ENCODE data around the gene NME2.
"Not testable (repeated sequence)": the region's sequence is repeated elsewhere in the genome, so short reads cannot be mapped to it uniquely, and the experiment has no call there.

Gene NME2

DNA sequence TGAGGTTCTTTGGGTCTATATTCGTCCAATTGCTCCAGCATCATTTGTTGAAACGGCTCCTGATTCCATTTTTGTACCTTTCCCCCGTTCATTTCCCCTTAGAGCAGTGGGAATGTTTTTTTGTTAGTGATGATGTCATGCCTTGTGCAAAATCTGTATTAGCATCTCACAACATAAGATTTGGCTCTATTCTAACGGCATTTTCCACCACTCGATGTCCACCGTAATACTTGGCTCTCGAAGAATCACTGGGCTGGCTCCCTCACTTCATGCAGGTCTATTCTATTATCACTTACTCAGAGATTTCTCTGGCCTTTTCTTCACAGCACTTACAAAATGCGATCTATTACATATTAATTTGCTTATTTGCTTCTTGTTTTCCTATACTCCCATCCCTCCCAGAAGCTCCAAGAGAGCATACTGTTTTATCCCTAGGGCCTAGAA, 13.4 kb upstream of the NME2 start:
- DNase-seq (ENCODE audit: low read depth in 2 of 2) = no peak

- peak; percentile 92 to 98 for DNase-seq (ENCODE audit: low read depth in 2 of 2)
Observed at GRCh38 chr17:51153210-51154072, 12.8 kb upstream of the NME2 start, which contains the start of gene NME1. NME1 (plus strand) TSS chr17:51153559; CDS start chr17:51155655, 2,096 bp downstream.

GRCh38 chr17:51154176-51154575, 12.0 kb upstream of the NME2 start:
- DNase-seq (ENCODE audit: low read depth in 2 of 2) = no peak

- no peak for DNase-seq (ENCODE audit: low read depth in 2 of 2)
Observed at GRCh38 chr17:51155416-51155815, 10.8 kb upstream of the NME2 start.

GRCh38 chr17:51159604-51160003, 6.6 kb upstream of the NME2 start:
- DNase-seq (ENCODE audit: low read depth in 2 of 2) = no peak

DNA sequence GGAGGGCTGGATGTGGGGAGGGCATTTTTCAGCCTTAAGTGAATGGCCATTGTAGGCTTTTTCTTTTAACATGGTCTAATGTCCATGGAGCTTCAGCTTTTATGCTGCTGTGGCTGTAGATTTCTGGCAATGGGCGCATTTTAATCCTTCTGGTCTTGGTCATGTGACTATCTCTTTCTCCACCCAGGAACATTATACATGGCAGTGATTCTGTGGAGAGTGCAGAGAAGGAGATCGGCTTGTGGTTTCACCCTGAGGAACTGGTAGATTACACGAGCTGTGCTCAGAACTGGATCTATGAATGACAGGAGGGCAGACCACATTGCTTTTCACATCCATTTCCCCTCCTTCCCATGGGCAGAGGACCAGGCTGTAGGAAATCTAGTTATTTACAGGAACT, 4.7 kb upstream of the NME2 start:
- DNase-seq (ENCODE audit: low read depth in 2 of 2) = no peak

GRCh38 chr17:51164911-51165679, 1.1 kb upstream of the NME2 start:
- DNase-seq (ENCODE audit: low read depth in 2 of 2) = no peak

DNA sequence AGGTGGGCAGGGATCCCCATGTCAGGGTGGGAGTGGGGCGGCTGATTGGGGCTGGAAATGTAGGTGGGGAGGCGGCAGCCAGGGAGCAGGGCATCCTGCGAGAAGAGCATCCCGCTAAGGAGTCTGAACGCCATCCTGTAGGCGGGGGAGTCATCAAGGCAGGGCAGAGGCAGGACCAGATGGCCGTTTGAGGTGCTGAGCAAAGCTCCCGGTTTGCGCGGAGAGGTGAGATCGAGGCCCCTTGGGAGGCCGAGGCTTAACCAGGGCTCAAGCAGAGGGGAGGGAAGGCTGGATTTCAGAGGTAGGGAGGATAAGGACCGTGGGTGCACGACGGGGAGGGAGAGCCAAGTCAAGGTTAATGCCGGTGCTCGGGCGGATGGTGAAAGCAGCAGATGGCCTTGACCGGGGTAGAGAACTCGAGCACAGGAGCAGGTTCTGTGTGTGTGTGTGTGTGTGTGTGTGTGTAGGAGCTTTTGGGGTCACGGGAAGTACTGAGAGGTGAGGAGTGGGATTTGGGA, 472 bp upstream of the NME2 start:
- no peak for DNase-seq (ENCODE audit: low read depth in 2 of 2)

DNA sequence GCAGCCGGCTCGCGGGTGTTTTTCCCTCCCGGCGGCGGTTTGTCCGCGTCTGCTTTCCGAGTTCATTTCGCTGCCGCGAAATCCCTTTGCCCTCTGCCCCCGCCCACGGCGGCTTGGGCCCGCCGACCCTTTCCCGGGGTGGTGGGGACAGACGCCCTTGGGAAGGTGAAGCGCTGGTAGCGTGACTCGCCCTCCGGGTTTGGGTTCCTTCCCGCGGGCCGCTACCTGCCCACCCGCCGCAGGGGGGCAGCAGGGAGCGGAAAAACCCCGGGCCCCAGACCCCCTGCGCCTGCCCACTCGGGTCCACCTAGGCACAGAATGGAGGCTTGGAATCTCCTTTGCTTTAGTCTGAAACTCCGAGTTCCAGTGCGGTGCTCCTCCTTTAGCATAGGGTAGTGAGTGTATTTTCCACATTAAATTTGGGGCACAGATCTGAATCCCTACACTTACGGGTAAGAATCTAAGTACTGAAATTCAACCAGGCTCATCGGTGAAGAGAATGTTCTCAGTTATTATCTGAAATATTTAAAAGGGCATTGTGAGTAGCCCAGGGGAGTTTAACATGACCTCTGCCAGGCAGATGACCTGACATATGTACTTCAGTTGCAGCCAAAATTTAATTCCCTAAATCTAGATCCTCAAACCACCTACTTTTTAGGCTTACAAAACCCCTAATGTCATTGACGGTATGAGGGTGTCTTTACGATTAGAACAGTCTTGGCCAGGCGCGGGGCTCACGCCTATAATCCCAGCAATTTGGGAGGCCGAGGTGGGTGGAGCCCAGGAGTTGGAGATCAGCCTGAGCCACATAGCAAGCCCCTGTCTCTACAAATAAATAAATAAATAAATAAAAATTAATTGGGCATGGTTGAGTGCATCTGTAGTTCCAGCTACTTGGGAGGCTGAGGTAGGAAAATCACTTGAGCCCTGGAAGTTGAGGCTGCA, 1.0 kb downstream of the NME2 start:
- DNase-seq (ENCODE audit: low read depth in 2 of 2) = peak; percentile 68 to 79

DNA sequence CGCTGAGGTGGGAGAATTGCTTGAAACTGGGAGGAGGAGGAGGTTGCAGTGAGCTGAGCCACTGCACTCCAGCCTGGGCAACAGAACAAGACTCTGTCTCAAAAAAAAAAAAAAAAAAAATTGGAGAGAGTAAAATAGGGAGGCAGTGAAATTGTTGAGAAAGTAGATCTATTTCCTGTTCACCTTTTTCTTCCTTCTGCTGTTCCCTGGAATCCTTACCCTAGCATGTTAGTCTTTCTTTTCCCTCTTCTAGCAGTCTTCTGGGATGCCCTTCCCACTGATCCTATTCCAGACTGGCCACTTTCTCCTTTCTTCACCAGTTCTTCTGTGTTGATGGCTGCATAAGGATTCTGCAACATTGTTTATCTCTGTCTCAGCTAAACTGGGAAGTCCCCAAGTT, 3.1 kb downstream of the NME2 start:
- DNase-seq (ENCODE audit: low read depth in 2 of 2) = no peak

DNA sequence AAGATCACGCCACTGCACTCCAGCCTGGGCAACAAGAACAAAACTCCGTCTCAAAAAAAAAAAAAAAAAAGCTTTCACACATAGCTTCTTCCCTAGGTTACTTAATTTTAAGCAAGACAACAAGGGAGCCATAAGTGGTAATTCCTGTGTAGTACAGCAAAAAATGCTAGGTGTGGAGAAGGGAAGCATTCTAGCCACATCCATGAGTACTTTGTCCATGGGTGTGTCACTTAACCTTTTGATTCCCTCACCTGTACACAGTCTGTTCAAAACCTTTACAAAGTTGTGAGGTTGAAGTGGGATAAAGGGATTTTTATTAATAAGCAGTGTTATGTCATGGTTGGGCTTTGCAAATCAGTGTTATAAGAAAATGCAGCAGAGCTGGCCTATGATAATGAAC, 4.5 kb downstream of the NME2 start:
- no peak for DNase-seq (ENCODE audit: low read depth in 2 of 2)

DNA sequence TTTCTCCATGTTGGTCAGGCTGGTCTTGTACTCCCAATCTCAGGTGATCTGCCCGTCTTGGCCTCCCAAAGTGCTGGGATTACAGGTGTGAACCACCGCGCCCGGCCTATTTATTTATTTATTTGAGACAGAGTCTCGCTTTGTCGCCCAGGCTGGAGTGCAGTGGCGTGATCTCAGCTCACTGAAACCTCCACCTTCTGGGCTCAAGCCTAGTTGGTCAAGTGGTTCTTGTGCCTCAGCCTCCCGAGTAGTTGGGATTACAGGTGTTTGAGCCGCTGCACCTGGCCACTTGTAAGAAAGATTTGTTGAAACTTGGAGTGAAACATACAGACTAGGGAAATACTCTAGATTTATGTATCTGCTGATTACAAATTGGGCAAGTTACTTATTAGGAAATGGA, 5.8 kb downstream of the NME2 start:
- DNase-seq (ENCODE audit: low read depth in 2 of 2) = not testable (repeated sequence)

DNA sequence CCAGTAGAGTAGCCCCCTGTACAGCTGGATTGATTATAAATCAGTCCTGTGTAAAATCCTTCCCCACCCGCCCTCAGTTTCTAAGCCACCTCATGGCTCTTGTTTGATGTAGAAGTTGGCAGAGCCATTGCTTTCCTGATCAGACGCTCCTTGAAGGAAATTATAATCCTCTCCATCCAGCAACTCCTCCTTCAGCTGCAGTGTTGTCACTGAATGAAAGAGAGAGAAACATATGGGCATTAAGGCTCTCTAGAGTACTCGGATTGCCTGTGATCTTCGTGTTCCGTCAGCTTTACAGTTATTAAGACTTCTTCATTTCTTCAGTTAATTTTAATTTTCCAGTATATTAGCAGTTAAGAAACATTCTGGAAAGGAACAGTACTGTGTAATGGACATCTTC, 14.3 kb downstream of the NME2 start:
- DNase-seq (ENCODE audit: low read depth in 2 of 2) = no peak

DNA sequence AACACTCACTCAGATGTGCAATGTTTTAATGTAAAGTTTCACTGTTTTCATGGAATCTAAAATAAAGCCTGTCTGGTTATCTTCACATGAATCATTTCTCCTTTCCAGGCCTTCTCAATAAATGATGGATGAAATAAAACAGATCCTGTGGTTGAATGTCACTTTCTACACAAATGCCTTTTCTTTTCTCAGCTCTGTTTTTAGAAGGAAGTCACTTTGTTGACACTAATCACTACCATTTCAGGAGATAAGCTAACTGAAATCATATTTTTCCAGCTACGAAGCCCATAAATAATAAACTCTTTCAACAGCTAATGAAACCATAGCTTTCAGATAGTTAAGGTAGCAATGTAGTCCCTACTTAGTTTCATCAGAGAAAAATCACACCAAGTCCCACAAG, 17.9 kb downstream of the NME2 start:
- DNase-seq (ENCODE audit: low read depth in 2 of 2) = no peak

DNA sequence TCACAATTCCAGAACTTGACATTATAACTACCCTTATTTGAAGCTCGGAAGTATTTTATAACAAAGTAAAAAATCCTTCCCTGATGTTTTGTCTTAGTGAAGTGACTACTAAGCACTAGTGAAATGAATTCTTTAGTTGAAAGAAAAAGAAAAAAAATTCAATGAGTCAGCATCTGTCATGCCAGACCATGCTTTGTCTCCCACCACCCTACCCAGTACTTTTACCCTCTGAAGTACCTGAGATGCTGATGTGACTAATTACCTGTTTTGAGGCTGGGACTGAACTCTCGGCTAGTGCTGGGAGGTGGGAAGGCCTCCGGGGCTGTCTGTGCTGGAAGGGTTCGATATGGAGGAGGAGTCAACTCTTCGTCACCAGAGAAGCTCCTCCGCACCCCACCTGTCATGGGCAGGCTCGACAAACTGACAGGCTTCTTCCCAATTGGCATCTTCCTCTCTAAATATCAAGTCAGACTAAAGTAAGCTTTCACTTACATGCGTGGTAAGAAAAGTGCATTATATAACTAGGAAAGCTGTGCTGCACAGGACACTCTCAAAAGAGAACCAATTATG, 19.6 kb downstream of the NME2 start:
- DNase-seq (ENCODE audit: low read depth in 2 of 2) = no peak

- DNase-seq (ENCODE audit: low read depth in 2 of 2) = no peak
Observed at GRCh38 chr17:51188271-51188833, 22.1 kb downstream of the NME2 start.

DNA sequence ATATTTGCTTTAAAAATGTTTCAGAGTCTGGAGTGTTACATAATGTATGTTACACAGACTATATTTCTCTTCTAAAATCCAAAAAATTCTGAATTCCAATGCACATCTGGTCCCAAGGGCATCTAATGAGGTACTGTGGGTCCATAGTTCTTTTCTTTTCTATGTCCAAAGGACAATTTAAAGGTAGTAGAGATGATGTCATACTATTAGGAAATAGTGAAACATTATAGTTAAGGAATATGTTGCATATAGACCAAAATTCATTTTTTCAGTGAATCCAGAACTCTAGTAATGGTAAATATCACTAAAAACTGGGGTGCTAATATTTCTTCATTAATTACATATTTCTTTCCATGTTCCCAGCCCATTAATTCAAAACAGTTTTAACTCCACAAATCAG, 23.0 kb downstream of the NME2 start:
- DNase-seq (ENCODE audit: low read depth in 2 of 2) = no peak

DNA sequence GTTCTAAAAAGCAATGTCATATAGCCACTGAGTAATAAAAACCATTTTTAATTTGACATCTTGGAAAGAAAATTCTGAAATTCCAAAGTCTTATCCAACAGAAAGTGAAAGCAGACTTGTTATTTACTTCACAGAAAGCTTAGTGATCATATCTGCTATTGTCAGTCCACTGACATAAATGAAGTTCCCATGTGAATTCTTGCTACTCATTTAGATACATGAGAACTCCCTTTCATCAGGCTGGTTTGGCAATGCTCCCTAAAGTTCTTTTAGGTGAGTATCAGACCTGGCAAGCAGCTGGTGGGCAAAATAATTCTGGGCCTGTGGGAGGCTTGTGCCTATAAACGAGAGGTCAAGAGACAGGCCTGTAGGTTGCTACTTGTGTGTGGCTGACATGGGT, 23.4 kb downstream of the NME2 start:
- DNase-seq (ENCODE audit: low read depth in 2 of 2) = no peak

DNA sequence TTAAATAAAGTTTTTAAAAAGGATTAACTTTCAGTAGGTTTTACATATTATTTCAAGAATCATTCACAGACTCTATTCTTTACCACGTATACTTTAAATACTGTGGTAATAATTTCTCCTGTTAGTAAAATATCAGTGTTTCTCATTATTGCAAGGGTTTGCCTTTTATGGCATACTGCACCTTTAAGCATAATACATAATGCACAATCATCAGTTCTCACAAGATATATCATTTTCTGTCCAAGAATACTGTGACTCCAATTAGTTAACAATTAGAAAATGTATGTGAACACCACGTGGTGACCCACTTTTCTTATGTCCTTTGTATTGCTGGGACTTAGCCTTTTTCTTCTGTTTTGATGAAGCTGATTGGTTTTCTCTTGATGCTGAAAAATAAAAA, 25.7 kb downstream of the NME2 start:
- DNase-seq (ENCODE audit: low read depth in 2 of 2) = no peak

GRCh38 chr17:51197754-51198153, 31.5 kb downstream of the NME2 start:
- no peak for DNase-seq (ENCODE audit: low read depth in 2 of 2)

DNA sequence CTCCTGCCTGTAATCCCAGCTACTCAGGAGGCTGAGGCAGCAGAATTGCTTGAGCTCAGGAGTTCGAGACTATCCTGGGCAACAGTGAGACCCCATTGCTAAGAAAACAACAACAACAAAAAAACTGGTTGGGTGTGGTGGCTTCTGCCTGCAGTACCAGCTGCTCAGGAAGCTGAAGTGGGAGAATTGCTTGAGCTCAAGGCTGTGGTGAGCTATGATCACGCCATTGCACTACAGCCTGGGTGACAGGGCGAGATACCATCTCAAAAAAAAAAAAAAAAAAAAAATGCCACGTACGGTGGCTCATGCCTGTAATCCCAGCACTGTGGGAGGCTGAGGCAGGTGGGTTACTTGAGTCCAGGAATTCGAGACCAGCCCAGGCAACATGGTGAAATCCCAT, 34.1 kb downstream of the NME2 start:
- no peak for DNase-seq (ENCODE audit: low read depth in 2 of 2)

All from stimulated activated CD4-positive, alpha-beta T cell treated with anti-CD3 and anti-CD28 coated beads, Interleukin-1b, Interleukin-23, amount 100 ng/mL, for 4 hours (primary cell).